Measurements from ENCODE around the gene SUPT4H1.

The SUPT4H1 gene

DNA sequence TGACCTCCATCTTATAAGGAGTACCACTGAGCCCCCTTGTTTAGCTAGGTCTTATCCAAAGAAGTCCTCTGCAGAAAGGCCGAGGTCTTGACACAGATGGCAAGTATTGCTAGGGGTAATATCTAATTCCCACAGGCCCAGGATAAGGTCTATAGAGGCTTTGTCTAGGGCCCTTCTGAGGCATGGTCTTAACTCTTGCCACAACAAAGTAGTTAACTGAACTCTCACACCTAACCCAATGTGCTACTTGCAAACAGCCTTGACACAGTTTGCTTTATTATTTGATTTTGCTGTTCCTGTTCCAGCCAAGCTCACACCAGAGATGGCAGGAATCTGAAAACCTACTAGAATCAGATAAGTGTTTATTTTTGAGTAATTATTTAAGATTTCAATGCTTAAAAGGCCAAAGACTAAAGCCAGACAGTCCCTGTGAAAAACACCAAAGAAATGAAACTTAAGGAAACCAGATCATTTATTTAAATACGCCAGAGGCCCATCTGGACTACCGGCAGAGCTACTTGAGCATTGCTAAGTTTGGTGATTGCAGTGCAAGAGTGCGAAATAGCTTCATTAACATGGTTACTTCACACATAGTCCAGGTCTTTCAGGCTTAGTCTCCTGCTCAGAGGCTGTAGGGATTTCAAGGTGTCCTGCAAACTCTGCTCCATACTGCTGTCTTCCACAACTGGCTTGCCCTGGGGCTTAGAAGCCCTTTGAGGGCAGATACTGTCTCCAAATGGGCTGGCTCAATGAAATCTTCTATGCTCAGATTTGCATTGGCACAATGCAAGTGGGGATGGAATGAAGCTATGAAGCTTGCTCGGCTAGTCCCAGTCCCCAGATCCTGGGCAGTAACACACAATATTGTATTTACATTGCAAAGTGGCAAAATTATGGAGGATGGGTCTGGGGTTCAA, 28.5 kb upstream of the SUPT4H1 start:
- no peak for DNase-seq (ENCODE audit: low spot score)

DNA sequence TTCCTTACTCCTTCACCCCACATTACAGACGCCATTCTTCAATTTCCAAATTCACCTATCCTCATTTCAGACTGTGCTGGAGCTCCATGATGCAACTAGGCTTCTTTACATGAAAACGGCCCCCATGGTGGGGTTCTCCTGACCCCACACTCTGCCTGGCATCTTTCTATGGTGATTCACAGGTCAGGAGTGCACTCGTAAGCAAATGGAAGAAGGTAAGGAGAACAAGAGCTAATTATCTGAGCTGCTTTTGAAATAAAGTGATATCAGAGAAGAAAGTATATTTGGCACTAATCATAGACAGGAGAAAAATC, 27.5 kb upstream of the SUPT4H1 start:
- no peak for DNase-seq (ENCODE audit: low spot score)

DNA sequence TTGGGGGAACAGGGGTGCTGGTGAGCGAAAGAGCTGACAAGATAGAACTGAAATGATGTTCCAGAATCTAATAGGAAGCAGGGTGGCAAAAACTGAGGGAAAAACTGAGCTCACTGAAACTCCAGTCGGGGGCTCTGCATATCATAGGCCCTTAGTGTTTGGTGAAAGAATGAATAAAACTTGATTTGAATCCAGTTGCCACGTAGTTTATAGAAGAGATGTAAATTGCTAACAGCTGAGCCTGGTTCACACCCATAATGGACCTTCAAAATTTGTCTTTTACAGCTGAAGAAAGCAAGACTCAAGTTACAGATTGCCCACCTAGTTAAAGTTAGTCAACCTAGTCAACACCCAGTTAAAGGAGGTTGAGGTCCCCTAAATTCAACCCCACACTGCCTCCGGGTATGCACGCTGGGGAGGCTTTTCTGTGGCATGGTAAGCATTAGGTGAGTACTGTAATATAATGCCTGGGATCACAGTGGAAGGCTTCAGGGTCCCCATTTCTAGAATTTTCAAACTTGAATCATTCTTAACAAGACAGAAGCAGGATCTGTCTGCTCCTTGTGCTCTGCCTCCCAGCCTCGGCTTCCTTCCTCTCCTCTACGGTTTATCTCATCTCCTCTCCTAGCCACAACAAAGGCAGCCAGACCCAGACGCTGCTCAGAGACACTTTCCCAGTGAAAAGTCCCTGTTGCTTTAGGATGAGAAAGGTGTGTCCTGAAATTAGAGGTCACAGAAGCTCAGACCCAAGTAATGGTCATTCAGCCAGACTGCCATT, 26.9 kb upstream of the SUPT4H1 start:
- no peak for DNase-seq (ENCODE audit: low spot score)

DNA sequence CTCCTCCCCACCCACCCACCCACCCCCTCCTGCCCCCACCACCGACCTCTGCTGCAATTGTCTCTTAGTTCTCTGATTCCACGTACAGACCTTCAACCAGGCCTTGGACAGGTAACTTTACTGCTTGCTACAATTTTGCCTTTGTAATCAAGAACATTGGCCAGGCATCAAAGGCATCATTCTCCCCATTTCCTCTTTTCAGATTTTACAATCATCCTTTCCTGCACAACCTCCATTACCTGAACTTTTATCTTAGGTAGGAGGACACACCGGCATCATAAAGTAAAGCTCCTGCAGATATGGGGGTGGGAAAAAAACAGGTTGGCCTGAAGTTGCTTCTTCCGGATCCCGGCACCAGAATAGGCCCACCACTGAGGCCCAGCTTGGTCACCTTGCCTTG, 25.7 kb upstream of the SUPT4H1 start:
- no peak for DNase-seq (ENCODE audit: low spot score)

GRCh38 chr17:58377093-58377601, 25.1 kb upstream of the SUPT4H1 start:
- DNase-seq (ENCODE audit: low spot score), result peak; percentile 12

- no peak for DNase-seq (ENCODE audit: low spot score)
These were observed 24.5 kb upstream of the SUPT4H1 start for GRCh38 chr17:58376472-58377000.

GRCh38 chr17:58375811-58376210, 23.8 kb upstream of the SUPT4H1 start:
- DNase-seq (ENCODE audit: low spot score), result no peak

DNA sequence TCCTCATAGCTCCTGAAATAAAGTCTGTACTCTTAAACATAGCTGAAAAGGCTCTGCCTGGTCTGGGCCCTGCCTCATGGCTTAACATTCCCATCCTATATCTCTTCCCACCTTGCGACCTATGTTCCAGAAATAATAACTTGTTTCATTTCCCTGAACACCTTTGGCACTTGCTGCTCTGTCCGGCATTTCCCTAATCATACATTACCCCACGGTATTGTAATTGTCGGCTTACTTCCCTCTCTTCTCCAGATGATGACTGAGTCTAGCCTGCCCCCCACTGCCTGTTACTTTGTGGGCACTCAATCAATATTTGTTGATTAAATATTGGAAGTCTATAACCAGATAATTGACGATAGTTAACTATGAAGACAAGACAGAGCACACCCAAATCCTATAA, 23.3 kb upstream of the SUPT4H1 start:
- DNase-seq (ENCODE audit: low spot score), result no peak

DNA sequence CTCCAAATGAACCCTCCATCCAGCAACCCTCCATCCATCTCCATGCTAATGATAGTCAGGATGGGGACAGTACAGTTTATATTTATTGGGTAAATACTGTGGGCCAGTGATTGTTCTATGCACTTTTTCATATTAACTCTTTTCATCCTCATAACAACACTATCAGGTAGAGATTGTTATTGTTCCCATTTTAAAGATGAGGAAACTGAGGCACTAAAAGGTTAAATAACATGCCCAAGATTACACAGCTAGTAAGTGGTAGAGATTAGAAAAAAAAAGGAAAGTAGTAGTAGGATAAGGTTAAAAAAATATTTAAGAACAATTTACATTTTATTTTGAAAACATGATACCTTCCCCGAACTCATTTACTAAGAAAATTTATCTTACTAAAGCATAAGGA, 21.9 kb upstream of the SUPT4H1 start:
- no peak for DNase-seq (ENCODE audit: low spot score)

- DNase-seq (ENCODE audit: low spot score), result no peak
These were observed 21.0 kb upstream of the SUPT4H1 start for GRCh38 chr17:58373003-58373402.

- DNase-seq (ENCODE audit: low spot score), result no peak
These were observed 19.4 kb upstream of the SUPT4H1 start for GRCh38 chr17:58371300-58371950.

- no peak for DNase-seq (ENCODE audit: low spot score)
These were observed 18.7 kb upstream of the SUPT4H1 start for GRCh38 chr17:58370716-58371115.

- DNase-seq (ENCODE audit: low spot score), result no peak
These were observed 18.3 kb upstream of the SUPT4H1 start for GRCh38 chr17:58370309-58370708.

- DNase-seq (ENCODE audit: low spot score), result no peak
These were observed 17.4 kb upstream of the SUPT4H1 start for GRCh38 chr17:58369214-58370031.

DNA sequence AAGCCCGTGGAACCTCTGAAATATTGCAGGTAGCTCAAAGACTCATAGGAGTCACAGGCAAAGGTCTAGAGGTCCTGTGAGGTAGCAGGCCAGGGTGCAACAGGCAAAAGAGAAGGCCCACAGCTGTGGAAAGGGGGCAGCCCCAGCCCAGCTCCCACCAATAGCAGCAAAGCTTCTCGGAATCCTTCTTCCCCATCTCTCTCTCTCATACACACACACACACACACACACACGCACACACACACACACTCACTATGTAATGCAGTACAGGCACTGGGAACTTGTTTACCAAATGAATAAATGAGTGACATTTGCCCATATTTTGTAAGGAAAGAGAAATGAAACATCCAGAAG, 16.8 kb upstream of the SUPT4H1 start:
- DNase-seq (ENCODE audit: low spot score), result no peak

- DNase-seq (ENCODE audit: low spot score), result no peak
These were observed 15.5 kb upstream of the SUPT4H1 start for GRCh38 chr17:58367461-58367860.

DNA sequence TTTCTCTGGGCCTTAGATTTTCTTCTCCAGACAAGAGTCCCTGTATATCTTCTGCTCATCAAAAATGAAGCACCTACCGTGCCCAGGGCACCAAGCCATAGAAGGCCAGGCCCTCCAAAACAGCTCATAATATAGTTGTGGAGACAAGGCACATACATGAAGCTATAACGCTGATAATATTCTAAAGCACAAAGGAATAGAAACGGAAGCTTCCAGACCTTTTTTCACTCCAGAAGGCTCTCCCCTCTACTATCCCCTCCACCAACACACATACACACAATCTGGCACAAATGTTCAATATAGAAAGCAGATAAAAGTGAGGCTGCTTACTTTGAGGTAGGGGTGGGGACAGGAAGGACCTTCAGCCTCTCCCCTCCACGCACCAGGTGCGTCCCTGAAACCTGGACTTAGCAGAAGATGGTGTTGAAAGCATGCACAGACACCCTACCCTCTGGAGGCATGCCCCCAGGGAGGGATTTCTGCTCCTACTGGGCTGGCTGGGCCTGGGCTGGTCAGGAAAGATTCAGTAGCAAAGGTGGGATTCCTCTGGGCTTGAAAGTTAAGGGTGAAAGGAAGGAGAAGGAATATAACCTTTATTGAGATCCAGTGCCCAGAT, 14.1 kb upstream of the SUPT4H1 start:
- DNase-seq (ENCODE audit: low spot score), result no peak

DNA sequence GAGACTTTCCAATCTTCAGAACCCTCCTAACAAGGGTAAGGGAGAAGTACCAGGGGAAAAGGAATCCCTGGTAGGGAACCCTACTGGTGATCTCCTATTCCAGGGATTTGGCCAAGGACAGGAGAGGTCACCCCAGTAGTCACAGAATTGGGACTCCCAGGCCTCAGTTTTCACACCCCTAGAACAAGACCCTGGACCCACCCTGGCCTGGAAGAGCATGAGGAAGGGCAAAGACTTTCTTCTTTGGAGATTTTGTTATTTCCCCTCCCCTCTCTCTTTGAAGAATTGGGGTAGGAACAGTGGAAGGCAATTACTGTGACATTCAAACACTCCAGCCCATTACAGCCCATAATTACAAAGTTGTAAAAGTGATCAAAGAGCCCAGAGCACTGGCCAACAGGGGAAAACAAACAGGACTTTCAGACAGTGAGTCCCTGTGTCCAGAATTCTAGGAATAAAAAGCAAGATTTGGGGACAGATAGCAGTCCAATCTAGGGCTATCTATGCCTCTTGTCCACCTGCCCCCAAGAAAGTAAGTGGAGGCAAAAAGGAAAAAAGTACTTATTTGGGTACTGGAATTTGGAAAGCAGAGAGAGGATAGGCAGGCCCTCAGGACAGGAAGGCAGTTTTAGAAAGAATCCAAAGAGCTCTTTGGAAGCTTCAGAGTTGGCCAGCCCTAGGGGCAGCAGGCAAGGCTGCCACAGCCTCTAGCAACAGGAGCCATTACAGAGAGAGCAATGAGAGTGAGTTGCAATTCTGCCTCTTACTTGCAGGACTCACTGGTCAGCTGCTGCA, 13.4 kb upstream of the SUPT4H1 start:
- no peak for DNase-seq (ENCODE audit: low spot score)

DNA sequence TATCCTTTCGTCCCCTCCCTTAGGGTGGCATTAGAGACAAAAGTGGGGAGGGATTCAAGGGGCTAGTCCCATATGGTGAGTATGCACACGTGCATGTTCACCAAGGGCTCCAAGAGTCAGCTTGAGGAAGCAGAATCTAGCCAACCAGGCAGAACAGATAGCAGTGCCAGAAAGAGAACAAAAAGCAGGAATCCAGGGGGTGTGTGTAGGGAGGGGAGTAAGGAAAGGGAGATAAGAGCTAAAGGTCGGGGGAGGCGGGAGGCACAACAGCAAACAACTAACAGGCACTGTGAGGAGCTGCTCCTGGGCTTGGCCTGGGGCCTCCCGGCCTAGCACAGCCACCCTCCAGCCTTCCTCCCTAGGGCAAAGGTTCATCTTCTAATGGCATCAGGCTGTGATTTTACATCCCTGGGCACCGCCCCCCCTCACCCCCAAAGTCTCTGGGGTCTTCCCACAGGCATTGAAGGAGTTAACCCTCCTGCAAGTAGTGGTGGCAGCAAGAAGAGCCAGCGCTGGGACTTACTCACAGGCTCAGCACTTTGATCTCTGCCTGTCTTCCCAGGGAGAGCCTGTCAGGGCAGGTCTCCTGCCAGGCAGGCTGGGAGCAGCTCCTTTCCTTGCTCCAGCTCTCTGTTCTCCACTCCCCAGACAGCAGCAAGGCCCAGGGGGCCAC, 12.4 kb upstream of the SUPT4H1 start:
- DNase-seq (ENCODE audit: low spot score), result no peak

All from kidney tubule cell (primary cell).